ENCODE data around the gene SLC47A2. TPM values are rescaled to one million over a fixed set of nuclear protein-coding genes. Genes with fewer than 3 reads are reported as not detected.
"Not testable (repeated sequence)": the region's sequence is repeated elsewhere in the genome, so short reads cannot be mapped to it uniquely, and the experiment has no call there.

Gene SLC47A2, protein sequence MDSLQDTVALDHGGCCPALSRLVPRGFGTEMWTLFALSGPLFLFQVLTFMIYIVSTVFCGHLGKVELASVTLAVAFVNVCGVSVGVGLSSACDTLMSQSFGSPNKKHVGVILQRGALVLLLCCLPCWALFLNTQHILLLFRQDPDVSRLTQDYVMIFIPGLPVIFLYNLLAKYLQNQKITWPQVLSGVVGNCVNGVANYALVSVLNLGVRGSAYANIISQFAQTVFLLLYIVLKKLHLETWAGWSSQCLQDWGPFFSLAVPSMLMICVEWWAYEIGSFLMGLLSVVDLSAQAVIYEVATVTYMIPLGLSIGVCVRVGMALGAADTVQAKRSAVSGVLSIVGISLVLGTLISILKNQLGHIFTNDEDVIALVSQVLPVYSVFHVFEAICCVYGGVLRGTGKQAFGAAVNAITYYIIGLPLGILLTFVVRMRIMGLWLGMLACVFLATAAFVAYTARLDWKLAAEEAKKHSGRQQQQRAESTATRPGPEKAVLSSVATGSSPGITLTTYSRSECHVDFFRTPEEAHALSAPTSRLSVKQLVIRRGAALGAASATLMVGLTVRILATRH
- total RNA-seq: under 1 TPM; 0.28 to 0.65 (median 0.38) TPM
- long read RNA-seq, donor 1, partial matches to known transcripts: 0 of 1 reads
- long read RNA-seq, donor 1, other reads (novel, unspliced or antisense): 1 of 1 reads
- long read RNA-seq, donor 2, partial matches to known transcripts: 0 of 1 reads
- long read RNA-seq, donor 2, other reads (novel, unspliced or antisense): 1 of 1 reads

DNA sequence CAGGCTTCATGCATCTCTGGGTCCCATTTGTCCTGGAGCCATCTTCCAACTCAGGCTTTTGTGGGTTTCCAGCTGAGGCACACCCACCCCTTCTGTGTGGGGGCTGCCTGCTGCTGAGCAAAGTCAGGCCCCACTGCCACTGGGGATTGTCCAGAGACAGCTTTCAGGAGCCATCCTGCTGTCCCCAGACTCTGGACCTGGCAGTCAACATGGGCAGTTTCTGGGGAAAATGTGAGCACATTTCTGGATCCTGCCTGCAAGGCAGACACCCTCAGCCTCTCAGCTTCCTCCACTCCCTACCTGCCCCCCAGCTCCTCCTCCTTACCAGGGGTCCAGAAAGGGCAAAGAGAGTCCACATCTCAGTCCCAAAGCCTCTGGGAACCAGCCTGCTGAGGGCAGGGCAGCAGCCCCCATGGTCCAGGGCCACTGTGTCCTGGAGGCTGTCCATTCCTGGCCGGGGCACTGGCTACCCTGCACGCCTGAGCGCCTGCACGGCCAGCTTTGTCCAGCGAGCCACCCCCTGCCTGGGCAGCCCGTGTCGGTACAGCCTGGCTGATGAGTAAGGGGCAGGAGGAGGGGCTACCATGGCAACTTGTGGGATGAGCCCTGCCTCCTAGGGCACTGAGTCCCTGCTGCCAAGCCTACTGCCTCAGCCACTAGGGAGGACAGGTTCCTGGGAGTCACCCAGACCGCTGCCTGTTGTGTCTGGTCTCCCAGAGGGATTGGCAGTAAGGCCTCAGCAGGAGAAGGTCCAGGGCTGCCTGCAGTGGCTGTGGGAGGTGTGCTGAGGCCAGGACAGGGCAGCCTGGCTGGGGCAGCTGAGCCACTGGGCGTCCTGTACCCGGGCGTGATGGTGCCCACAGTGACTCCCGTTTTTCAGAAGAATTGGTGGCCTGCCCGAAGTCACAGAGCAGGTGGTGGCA, at the start of gene SLC47A2:
TSS of gene SLC47A2 (minus strand) at position 477 of the 923 bp plus-strand sequence. CDS start at position 448, 29 bp downstream.
- intact Hi-C loops (cut with DNase I, micrococcal nuclease): no loop called here
- H3K36me3 ChIP-seq (ENCODE audit: low read depth): no peaks in the 10 kb centered on the region
- no peak within 1 kb of the TSS for H3K4me3 ChIP-seq
- H3K4me1 ChIP-seq (ENCODE audit: low read depth): peaks cover 15% of the 10 kb centered on the region
- TF ChIP-seq CTCF (IDR thresholded peaks at IDR 0.05): no peak
- DNase-seq (no peak), ATAC-seq (no peak)
- no peaks in the 10 kb centered on the region for H3K9me3 ChIP-seq

DNA sequence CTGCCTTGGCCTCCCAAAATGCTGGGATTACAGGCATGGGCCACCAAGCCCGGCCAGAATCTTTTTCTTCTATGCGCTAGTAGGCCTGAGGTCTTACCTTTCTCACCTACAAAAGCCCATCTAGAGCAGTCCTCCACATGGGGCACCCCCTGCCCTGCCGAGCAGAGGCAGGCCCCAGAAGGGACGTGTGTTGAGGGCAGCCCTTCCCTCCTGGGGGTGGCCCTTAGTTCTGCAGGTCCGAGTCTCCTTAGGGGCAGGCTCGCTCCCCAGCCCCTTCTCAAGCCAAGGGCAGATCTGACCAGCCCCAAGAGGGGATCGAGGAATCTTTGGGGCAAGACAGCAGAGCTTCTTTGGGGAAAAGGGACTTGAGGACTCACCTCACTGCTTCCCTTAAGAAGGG, 49.6 kb upstream of the SLC47A2 start:
- TF ChIP-seq CTCF (IDR thresholded peaks at IDR 0.05): no peak
- H3K4me3 ChIP-seq: no peak overlapping the region
- ATAC-seq (peak; percentile 10), DNase-seq (no peak)
- intact Hi-C loops (cut with DNase I, micrococcal nuclease): loop anchor here (5.0 to 10.0 kb wide), 2 partner anchors 254 to 401 kb away; partner anchors contain the start of gene B9D1 (in 2 of the 2)
- H3K9me3 ChIP-seq: no peaks in the 10 kb centered on the region
- H3K4me1 ChIP-seq (ENCODE audit: low read depth): no peaks in the 10 kb centered on the region
- H3K36me3 ChIP-seq (ENCODE audit: low read depth): no peaks in the 10 kb centered on the region

DNA sequence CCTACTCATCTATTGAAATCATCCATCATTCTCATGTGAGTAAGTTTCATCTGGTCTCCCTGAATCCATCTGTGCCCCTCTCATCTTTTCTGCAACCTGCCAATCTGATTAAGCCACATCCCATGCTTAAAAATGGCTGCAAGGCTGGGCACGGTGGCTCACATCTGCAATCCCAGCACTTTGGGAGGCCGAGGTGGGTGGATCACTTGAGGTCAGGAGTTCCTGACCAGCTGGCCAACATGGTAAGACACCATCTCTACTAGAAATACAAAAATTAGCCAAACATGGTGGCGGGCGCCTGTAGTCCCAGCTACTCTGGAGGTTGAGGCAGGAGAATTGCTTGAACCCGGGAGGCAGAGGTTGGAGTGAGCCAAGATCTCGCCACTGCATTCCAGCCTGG, 47.6 kb upstream of the SLC47A2 start:
- intact Hi-C loops (cut with DNase I, micrococcal nuclease): loop anchor here (5.0 to 10.0 kb wide), 2 partner anchors 247 to 399 kb away; partner anchors contain the start of gene B9D1 (in 2 of the 2)
- H3K4me3 ChIP-seq, DNase-seq: not testable (repeated sequence)

GRCh38 chr17:19763416-19763815, 47.0 kb upstream of the SLC47A2 start:
- intact Hi-C loops (cut with DNase I, micrococcal nuclease): loop anchor here (5.0 to 10.0 kb wide), 2 partner anchors 246 to 399 kb away; partner anchors contain the start of gene B9D1 (in 2 of the 2)
- ATAC-seq: no peak
- DNase-seq: no peak
- TF ChIP-seq CTCF (IDR thresholded peaks at IDR 0.05): no peak
- H3K4me1 ChIP-seq (ENCODE audit: low read depth): no peaks in the 10 kb centered on the region
- H3K4me3 ChIP-seq: no peak overlapping the region
- H3K36me3 ChIP-seq (ENCODE audit: low read depth): no peaks in the 10 kb centered on the region
- H3K9me3 ChIP-seq: no peaks in the 10 kb centered on the region

More for the DNA sequence above, 47.6 kb upstream of the SLC47A2 start:
- not testable (repeated sequence) for H3K9me3 ChIP-seq; H3K36me3 ChIP-seq (ENCODE audit: low read depth); H3K4me1 ChIP-seq (ENCODE audit: low read depth); ATAC-seq

GRCh38 chr17:19762515-19762961, 46.2 kb upstream of the SLC47A2 start:
- H3K9me3 ChIP-seq: no peaks in the 10 kb centered on the region
- DNase-seq (peak in 2 of 3 donors; percentile 81 to 84), ATAC-seq (peak; percentile 64)
- no peaks in the 10 kb centered on the region for H3K4me1 ChIP-seq (ENCODE audit: low read depth)
- H3K36me3 ChIP-seq (ENCODE audit: low read depth): no peaks in the 10 kb centered on the region
- no peak overlapping the region for H3K4me3 ChIP-seq
- intact Hi-C loops (cut with DNase I, micrococcal nuclease): loop anchor here (5.0 to 10.0 kb wide), 2 partner anchors 245 to 398 kb away; partner anchors contain the start of gene B9D1 (in 2 of the 2)
- TF ChIP-seq CTCF (IDR thresholded peaks at IDR 0.05): peak; percentile 57

Measured in mucosa of descending colon (tissue), 3 donors.